ENCODE data around the gene NHLRC1. TPM values are rescaled to one million over a fixed set of nuclear protein-coding genes. Genes with fewer than 3 reads are reported as not detected.

NHLRC1 gene
- total RNA-seq, 1 donor from 2014 or later, result 0.17 TPM

- peaks cover 3% of the 10 kb centered on the region for H3K27me3 Mint-ChIP-seq (ENCODE audit: unreplicated experiment)
- no peak for DNase-seq
- no peak overlapping the region for H3K4me3 Mint-ChIP-seq (ENCODE audit: unreplicated experiment)
- H3K9me3 Mint-ChIP-seq (ENCODE audit: unreplicated experiment), result peaks cover 2% of the 10 kb centered on the region
- peaks cover 6% of the 10 kb centered on the region for H3K36me3 Mint-ChIP-seq (ENCODE audit: unreplicated experiment)
- H3K4me1 Mint-ChIP-seq (ENCODE audit: low read depth, unreplicated experiment), result no peaks in the 10 kb centered on the region
- no peak for TF ChIP-seq CTCF (IDR thresholded peaks at IDR 0.05; ENCODE audit: partially characterized antibody, unreplicated experiment)
- H3K27ac Mint-ChIP-seq (ENCODE audit: unreplicated experiment), result no peak overlapping the region
Measured at GRCh38 chr6:18101271-18101670, 21.2 kb downstream of the NHLRC1 start.

GRCh38 chr6:18100296-18100695, 22.2 kb downstream of the NHLRC1 start:
- peaks cover 6% of the 10 kb centered on the region for H3K36me3 Mint-ChIP-seq (ENCODE audit: unreplicated experiment)
- no peak overlapping the region for H3K27ac Mint-ChIP-seq (ENCODE audit: unreplicated experiment)
- DNase-seq, result no peak
- H3K27me3 Mint-ChIP-seq (ENCODE audit: unreplicated experiment), result peaks cover 3% of the 10 kb centered on the region
- no peaks in the 10 kb centered on the region for H3K4me1 Mint-ChIP-seq (ENCODE audit: low read depth, unreplicated experiment)
- TF ChIP-seq CTCF (IDR thresholded peaks at IDR 0.05; ENCODE audit: partially characterized antibody, unreplicated experiment), result no peak
- no peak overlapping the region for H3K4me3 Mint-ChIP-seq (ENCODE audit: unreplicated experiment)
- H3K9me3 Mint-ChIP-seq (ENCODE audit: unreplicated experiment), result peaks cover 2% of the 10 kb centered on the region

GRCh38 chr6:18099511-18099910, 23.0 kb downstream of the NHLRC1 start:
- no peak overlapping the region for H3K4me3 Mint-ChIP-seq (ENCODE audit: unreplicated experiment)
- H3K27me3 Mint-ChIP-seq (ENCODE audit: unreplicated experiment), result peaks cover 3% of the 10 kb centered on the region
- no peaks in the 10 kb centered on the region for H3K4me1 Mint-ChIP-seq (ENCODE audit: low read depth, unreplicated experiment)
- TF ChIP-seq CTCF (IDR thresholded peaks at IDR 0.05; ENCODE audit: partially characterized antibody, unreplicated experiment), result no peak
- H3K9me3 Mint-ChIP-seq (ENCODE audit: unreplicated experiment), result peaks cover 2% of the 10 kb centered on the region
- no peak overlapping the region for H3K27ac Mint-ChIP-seq (ENCODE audit: unreplicated experiment)
- H3K36me3 Mint-ChIP-seq (ENCODE audit: unreplicated experiment), result peaks cover 6% of the 10 kb centered on the region
- DNase-seq, result no peak

- Mint-ChIP-seq H3K9me3 (ENCODE audit: unreplicated experiment) (no peaks in the 10 kb centered on the region), H3K4me3 (ENCODE audit: unreplicated experiment) (no peak overlapping the region), H3K27me3 (ENCODE audit: unreplicated experiment) (peaks cover 3% of the 10 kb centered on the region), H3K27ac (ENCODE audit: unreplicated experiment) (no peak overlapping the region), H3K4me1 (ENCODE audit: low read depth, unreplicated experiment) (no peaks in the 10 kb centered on the region), H3K36me3 (ENCODE audit: unreplicated experiment) (peaks cover 6% of the 10 kb centered on the region)
- DNase-seq, result no peak
- no peak for TF ChIP-seq CTCF (IDR thresholded peaks at IDR 0.05; ENCODE audit: partially characterized antibody, unreplicated experiment)
Measured at GRCh38 chr6:18096423-18096822, 26.1 kb downstream of the NHLRC1 start.

- Mint-ChIP-seq H3K27me3 (ENCODE audit: unreplicated experiment) (peaks cover 1% of the 10 kb centered on the region), H3K9me3 (ENCODE audit: unreplicated experiment) (no peaks in the 10 kb centered on the region), H3K4me3 (ENCODE audit: unreplicated experiment) (no peak overlapping the region), H3K36me3 (ENCODE audit: unreplicated experiment) (no peaks in the 10 kb centered on the region), H3K4me1 (ENCODE audit: low read depth, unreplicated experiment) (no peaks in the 10 kb centered on the region), H3K27ac (ENCODE audit: unreplicated experiment) (no peak overlapping the region)
- no peak for DNase-seq
- no peak for TF ChIP-seq CTCF (IDR thresholded peaks at IDR 0.05; ENCODE audit: partially characterized antibody, unreplicated experiment)
Measured at GRCh38 chr6:18091382-18091781, 31.1 kb downstream of the NHLRC1 start.

All from glutamatergic neuron (in vitro differentiated cells).